Measurements from ENCODE around the gene MAML2.

GRCh38 chr11:96172604-96173003, 170.4 kb downstream of the MAML2 start:
- TF ChIP-seq YY1 (IDR thresholded peaks at IDR 0.05; ENCODE audit: low read depth) (no peak), FOXM1 (IDR thresholded peaks at IDR 0.05; ENCODE audit: low read depth) (no peak), SMC3 (IDR thresholded peaks at IDR 0.05; ENCODE audit: low read depth, low read length) (no peak), CTCF (IDR thresholded peaks at IDR 0.05) (no peak), RFX5 (IDR thresholded peaks at IDR 0.05; ENCODE audit: low read length) (no peak)

Data from SK-N-SH (cell line).